Jurkat, Clone E6-1 (cell line): Measurements from ENCODE around the gene DLGAP4.
"Not testable (repeated sequence)": the region's sequence is repeated elsewhere in the genome, so short reads cannot be mapped to it uniquely, and the experiment has no call there.

Source experiments
- DNase-seq: peaks from one replicate; pipeline ENCODE4 v3.0.0-alpha.2; 2011; ENCODE audit warnings: low read depth, low spot score
- H3K4me3 ChIP-seq: 2 replicates; pipeline ENCODE4 v1.5.1; 2011; ENCODE audit warnings: mild to moderate bottlenecking, low read length, control low read depth, moderate library complexity

The DLGAP4 gene

DNA sequence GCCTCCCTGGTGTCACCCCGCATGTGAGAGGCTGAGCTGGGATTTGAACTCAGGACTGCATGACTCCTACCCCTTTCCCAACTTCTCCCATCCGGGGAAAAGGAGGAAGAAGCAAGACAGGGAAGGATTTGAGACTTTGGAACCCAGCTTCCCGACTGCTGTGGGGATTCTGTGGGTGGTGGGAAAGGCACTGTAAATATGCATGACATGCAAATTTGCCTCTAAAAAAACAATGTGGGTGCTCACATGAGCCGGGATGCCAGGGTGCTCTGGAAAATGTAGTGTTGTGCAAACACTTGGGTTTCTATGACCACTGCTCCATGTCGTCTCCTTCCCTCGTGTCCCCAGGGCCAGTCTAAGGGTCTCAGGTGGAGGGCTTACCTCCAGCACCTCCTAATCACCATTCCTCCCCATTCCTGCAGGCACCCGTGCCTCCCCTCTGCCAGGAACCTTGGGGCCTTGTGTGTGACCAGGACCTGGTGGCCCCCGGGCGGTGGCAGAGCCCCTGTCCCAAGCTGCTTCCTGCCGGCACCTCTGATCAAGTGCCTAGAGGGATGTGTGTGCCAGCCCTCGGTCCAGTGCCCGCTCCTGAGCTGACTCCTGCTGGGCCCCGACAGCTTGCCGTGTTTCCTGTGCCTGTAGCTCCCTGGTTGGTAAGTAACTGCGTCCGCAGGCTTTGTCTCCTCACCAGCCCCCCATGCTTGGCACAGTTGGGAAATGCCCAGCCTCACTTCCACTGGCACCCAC lies 60.7 kb downstream of the DLGAP4 start:
- DNase-seq: no peak

GRCh38 chr20:36367370-36367745 lies 61.2 kb downstream of the DLGAP4 start:
- DNase-seq: no peak
- H3K4me3 ChIP-seq: no peak overlapping the region

More for the DNA sequence above, 60.7 kb downstream of the DLGAP4 start:
- no peak overlapping the region for H3K4me3 ChIP-seq

DNA sequence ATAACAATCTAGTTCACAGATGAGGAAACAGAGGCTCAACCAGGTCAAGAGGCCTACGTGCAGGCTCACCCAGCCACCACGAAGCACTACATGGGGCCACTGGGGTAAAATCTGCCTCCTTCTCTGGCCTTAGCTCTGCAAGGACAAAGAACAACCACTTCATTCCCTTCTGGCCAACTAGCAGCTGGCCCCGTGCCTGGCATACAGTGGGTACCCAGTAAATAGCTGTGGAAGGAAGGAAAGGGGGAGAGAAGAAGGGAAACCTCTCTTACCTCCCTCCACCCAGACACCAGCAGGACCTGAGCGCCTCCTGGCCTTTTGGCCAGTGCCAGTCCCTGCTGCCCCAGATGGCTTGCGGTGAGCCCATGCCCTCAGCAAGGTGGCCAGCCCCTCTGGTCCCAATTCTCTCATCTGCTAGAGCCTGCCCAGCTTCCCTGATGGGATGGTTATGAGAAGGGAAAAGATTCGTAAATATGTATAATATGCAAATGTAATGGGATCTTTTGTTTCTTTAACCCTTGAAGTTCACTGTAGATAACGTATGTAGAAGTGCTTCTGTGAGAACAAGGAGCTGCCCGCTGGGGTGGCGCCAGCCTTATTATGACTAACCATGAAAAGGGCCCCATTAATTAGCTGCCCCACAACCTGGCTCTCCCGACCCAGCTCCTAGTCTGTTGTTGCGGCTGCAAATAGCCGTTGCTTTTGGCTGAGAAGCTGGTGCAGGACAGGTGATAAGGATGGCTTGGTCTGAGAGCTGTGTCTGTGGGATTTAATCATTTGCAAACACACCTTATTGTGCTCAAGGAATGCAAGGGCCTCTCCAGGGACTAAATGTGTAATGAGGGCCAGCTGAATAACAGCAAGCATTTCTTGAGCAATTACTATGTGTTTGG lies 62.0 kb downstream of the DLGAP4 start:
- no peak for DNase-seq
- H3K4me3 ChIP-seq: no peak overlapping the region

- DNase-seq: no peak
Measured at GRCh38 chr20:36368869-36369268, 62.7 kb downstream of the DLGAP4 start.

GRCh38 chr20:36369739-36370138 lies 63.6 kb downstream of the DLGAP4 start:
- DNase-seq: no peak
- H3K4me3 ChIP-seq: no peak overlapping the region

More at GRCh38 chr20:36368869-36369268, 62.7 kb downstream of the DLGAP4 start:
- H3K4me3 ChIP-seq: no peak overlapping the region

GRCh38 chr20:36370991-36371790 lies 65.1 kb downstream of the DLGAP4 start:
- H3K4me3 ChIP-seq: no peak overlapping the region
- no peak for DNase-seq

DNA sequence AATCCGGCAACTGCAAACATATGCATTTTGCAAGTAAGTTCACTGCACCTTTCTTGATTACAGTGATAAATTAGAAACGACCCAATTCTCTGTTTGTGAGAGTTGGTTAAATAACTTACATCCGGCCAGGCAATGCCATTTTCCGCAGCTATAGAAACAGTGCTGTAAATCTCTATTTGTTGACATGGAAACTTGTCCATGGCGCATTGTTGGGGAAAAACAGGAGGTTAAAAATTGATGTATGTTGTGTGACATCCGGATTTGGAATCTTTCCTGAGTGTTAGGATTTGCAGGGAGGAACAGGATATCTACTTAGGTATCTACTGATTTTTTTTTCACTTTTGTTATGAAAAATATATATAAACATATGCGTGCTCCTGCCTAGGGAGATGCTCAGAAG lies 66.5 kb downstream of the DLGAP4 start:
- no peak overlapping the region for H3K4me3 ChIP-seq
- no peak for DNase-seq

GRCh38 chr20:36373089-36373488 lies 67.0 kb downstream of the DLGAP4 start:
- DNase-seq: no peak
- H3K4me3 ChIP-seq: no peak overlapping the region

- H3K4me3 ChIP-seq: no peak overlapping the region
- DNase-seq: no peak
Measured at GRCh38 chr20:36374995-36375394, 68.9 kb downstream of the DLGAP4 start.

DNA sequence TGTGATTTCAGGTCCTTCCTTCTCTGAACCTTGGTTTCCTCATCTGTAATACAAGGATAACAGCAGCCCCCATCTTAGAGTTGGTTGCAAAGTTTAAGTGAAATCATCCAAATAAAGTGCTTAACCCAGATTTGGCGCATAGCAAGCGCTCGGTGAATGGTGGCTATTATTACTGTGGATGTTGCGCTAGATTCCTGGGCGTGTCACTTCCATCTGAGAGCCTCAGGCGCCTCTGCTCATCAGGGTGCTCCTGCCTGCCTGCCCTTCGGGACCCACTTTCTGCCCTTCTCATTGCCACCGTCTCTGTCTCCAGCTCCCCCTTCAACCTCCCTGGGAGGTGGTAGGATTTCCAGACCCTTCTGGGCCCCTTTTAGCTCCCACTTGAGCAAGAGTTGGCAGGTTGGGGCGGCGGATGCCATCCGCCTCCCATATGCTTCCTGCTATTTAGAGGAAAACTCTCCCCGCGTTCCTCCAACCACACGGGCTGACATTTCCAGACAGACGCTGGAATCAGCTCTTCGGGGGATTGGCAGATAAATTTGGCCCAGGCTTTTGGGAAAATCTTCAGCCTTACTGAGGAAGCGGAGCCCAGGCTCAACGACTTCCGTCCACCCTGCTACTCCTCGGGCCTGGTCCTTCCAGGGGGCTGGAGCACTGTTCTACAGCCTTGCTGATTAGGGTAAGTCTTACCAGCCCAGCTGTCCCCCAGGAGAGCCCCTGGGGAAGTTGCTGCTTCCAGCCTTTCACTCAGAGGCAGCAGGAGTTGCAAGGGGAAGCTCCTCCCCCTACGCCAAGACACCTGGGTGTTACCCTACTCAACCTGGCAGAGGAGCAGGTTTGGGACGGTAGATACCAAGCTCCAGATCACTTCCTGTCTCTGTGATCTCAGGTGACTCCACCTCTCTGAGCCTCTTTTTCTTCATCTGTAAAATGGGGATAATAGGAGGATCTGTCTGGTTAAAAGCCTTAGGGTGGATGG lies 71.5 kb downstream of the DLGAP4 start:
- no peak overlapping the region for H3K4me3 ChIP-seq
- no peak for DNase-seq

DNA sequence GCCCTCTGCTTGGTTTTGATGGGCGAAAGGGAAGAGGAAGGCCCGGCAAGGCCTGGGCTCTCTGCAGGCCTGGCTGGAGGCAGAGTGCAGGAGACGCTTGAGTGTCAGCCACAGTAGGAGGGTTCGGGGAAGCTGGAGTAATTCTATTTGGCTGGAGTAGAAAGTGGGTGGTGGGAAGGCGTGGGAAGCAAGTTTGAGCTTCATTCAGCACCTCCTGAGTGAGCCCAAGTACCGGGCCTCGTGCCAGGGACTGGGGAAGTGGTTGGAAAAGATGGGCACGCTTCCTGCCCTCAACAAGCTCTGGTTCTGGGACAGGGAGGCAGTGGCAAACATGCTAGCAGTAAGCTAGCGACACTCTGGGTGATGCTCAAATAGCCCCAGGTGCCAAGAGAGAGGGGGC lies 72.5 kb downstream of the DLGAP4 start:
- H3K4me3 ChIP-seq: no peak overlapping the region

GRCh38 chr20:36379914-36380313 lies 73.8 kb downstream of the DLGAP4 start:
- not testable (repeated sequence) for H3K4me3 ChIP-seq, DNase-seq

More for the DNA sequence above, 72.5 kb downstream of the DLGAP4 start:
- DNase-seq: no peak

GRCh38 chr20:36384022-36384619 lies 78.0 kb downstream of the DLGAP4 start:
- peak; percentile 50 for DNase-seq
- no peak overlapping the region for H3K4me3 ChIP-seq

GRCh38 chr20:36385503-36385902 lies 79.4 kb downstream of the DLGAP4 start:
- H3K4me3 ChIP-seq: no peak overlapping the region
- DNase-seq: no peak

- DNase-seq: no peak
- H3K4me3 ChIP-seq: no peak overlapping the region
Measured at GRCh38 chr20:36386236-36386635, 80.1 kb downstream of the DLGAP4 start.

DNA sequence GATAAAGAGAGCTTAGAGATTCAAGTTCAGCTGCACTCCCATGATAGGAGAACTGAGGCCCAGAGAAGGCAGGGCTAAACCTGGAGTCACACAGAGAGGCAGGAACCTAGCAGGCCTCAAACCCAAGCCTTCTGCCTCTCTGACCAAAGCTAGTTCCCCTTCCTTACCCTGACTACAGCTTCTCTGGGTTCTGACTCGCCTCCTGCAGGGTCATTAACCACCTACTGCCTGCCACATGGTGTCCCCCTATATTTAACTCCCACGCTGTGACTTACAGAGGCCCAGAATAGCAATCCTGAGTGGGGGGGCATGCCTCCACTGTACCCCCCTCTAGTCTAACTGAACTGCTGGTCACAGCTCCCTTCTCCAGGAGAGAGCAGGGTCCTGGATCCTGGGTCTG lies 84.1 kb downstream of the DLGAP4 start:
- DNase-seq: no peak

DNA sequence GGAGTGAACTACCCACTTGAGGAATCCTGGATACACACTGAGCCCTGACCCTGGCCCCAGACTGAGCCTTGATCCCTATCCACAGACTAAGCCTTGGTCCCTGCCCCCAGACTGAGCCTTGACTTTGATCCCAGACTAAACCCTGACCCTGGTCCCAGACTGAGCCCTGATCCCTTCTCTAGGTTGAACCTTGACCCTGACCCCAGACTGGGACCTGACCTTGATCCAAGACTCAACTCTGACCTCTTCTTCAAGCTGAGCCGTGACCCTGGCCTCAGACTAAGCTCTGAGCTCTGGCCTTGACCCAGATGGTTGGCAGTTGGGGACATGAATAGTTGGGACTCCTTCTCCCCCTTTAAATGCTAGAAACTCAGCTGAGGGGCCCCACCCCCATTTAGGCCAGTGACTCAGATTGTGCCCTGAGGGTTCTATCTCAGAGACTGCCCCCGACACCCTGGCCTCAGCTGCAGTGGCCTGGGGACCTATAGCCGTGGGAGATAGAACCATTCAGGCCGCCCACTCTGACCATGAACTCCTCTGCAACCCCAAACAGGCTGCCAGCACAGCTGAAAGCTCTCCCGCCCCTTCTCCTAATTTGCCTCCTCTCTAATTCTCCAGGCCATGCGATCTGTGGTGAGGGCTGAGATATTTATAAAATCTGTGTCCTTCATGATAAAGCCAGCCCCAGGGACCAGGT lies 84.7 kb downstream of the DLGAP4 start:
- no peak overlapping the region for H3K4me3 ChIP-seq
- DNase-seq: no peak

More for the DNA sequence above, 84.1 kb downstream of the DLGAP4 start:
- H3K4me3 ChIP-seq: no peak overlapping the region
